ENCODE results near the gene CYP11A1.
"Not testable (repeated sequence)": the region's sequence is repeated elsewhere in the genome, so short reads cannot be mapped to it uniquely, and the experiment has no call there.

CYP11A1 gene

GRCh38 chr15:74400313-74400860, 32.9 kb upstream of the CYP11A1 start:
- DNase-seq: no peak

GRCh38 chr15:74399511-74400312, 32.3 kb upstream of the CYP11A1 start:
- no peak for DNase-seq

- DNase-seq: no peak
Measured at GRCh38 chr15:74399100-74399499, 31.7 kb upstream of the CYP11A1 start.

GRCh38 chr15:74398183-74398582, 30.7 kb upstream of the CYP11A1 start:
- DNase-seq: no peak

GRCh38 chr15:74397239-74398068, 30.0 kb upstream of the CYP11A1 start:
- no peak for DNase-seq

GRCh38 chr15:74396445-74397238, 29.2 kb upstream of the CYP11A1 start:
- no peak for DNase-seq

GRCh38 chr15:74396146-74396438, 28.6 kb upstream of the CYP11A1 start:
- no peak for DNase-seq

GRCh38 chr15:74395319-74396145, 28.1 kb upstream of the CYP11A1 start:
- DNase-seq: no peak

- no peak for DNase-seq
Measured at GRCh38 chr15:74394090-74394846, 26.8 kb upstream of the CYP11A1 start.

GRCh38 chr15:74393423-74393822, 26.0 kb upstream of the CYP11A1 start:
- DNase-seq: no peak

GRCh38 chr15:74392902-74393301, 25.5 kb upstream of the CYP11A1 start:
- DNase-seq: no peak

- no peak for DNase-seq
Measured at GRCh38 chr15:74392451-74392830, 25.0 kb upstream of the CYP11A1 start.

GRCh38 chr15:74391582-74392450, 24.4 kb upstream of the CYP11A1 start:
- DNase-seq: no peak

GRCh38 chr15:74390647-74391288, 23.3 kb upstream of the CYP11A1 start:
- no peak for DNase-seq

- not testable (repeated sequence) for DNase-seq
Measured at GRCh38 chr15:74390049-74390646, 22.7 kb upstream of the CYP11A1 start.

GRCh38 chr15:74389241-74390048, 22.0 kb upstream of the CYP11A1 start:
- no peak for DNase-seq

- no peak for DNase-seq
Measured at GRCh38 chr15:74388363-74388951, 21.0 kb upstream of the CYP11A1 start.
